Endothelial cell (in vitro differentiated cells): ENCODE results near the gene TRMT44. TPM values are rescaled to one million over a fixed set of nuclear protein-coding genes. Genes with fewer than 3 reads are reported as not detected.

Experiments used
- DNase-seq: peaks from one replicate; pipeline ENCODE4 v3.0.0; 2021; ENCODE audit warnings: low spot score
- H3K27ac Mint-ChIP-seq: one replicate; pipeline ENCODE4 v1.8.0; 2021; ENCODE audit warnings: mixed read lengths, inconsistent platforms; ENCODE audit not compliant: unreplicated experiment
- H3K27me3 Mint-ChIP-seq: one replicate; pipeline ENCODE4 v1.8.0; 2021; ENCODE audit warnings: mild to moderate bottlenecking, moderate library complexity, mixed read lengths, inconsistent platforms; ENCODE audit not compliant: unreplicated experiment
- H3K36me3 Mint-ChIP-seq: one replicate; pipeline ENCODE4 v1.8.0; 2021; ENCODE audit warnings: mild to moderate bottlenecking, low read depth, mixed read lengths, inconsistent platforms; ENCODE audit not compliant: unreplicated experiment
- H3K4me1 Mint-ChIP-seq: one replicate; pipeline ENCODE4 v1.8.0; 2021; ENCODE audit warnings: mild to moderate bottlenecking, mixed read lengths, inconsistent platforms; ENCODE audit not compliant: unreplicated experiment
- H3K4me3 Mint-ChIP-seq: one replicate; pipeline ENCODE4 v1.8.0; 2021; ENCODE audit warnings: mild to moderate bottlenecking, mixed read lengths, inconsistent platforms; ENCODE audit not compliant: unreplicated experiment
- H3K9me3 Mint-ChIP-seq: one replicate; pipeline ENCODE4 v1.8.0; 2021; ENCODE audit warnings: mixed read lengths, inconsistent platforms; ENCODE audit not compliant: unreplicated experiment
- CTCF ChIP-seq: fragments of 200-600 bp; sonication (generic); IDR thresholded peaks from one replicate; pipeline ENCODE4 v1.5.0; 2021; ENCODE audit warnings: antibody characterized with exemption; ENCODE audit not compliant: unreplicated experiment
- total RNA-seq: library from RNA; stranded (reverse); fragmentation: NEBNext Ultra II Directional; extraction: Animal tissue kit (Norgen Biotek cat#: 25700); gene quantifications from one replicate; pipeline ENCODE4 v1.2.1, GENCODE V29; 2021; ENCODE audit not compliant: unreplicated experiment

The TRMT44 gene
- total RNA-seq, 1 donor from 2014 or later, result 38.5 TPM

- Mint-ChIP-seq H3K36me3 (peaks cover 32% of the 10 kb centered on the region), H3K4me1 (peaks cover 15% of the 10 kb centered on the region), H3K9me3 (no peaks in the 10 kb centered on the region), H3K27ac (peak overlapping the region; percentile 97), H3K27me3 (peaks cover 6% of the 10 kb centered on the region), H3K4me3 (no peak overlapping the region)
- no peak for TF ChIP-seq CTCF
- DNase-seq, result peak; percentile 35
These were observed 11.0 kb downstream of the TRMT44 start for GRCh38 chr4:8451440-8452182.

GRCh38 chr4:8453957-8454356 is 13.4 kb downstream of the TRMT44 start:
- H3K4me1 Mint-ChIP-seq, result peaks cover 27% of the 10 kb centered on the region
- no peaks in the 10 kb centered on the region for H3K9me3 Mint-ChIP-seq
- H3K27ac Mint-ChIP-seq, result no peak overlapping the region
- H3K27me3 Mint-ChIP-seq, result peaks cover under 1% of the 10 kb centered on the region
- H3K4me3 Mint-ChIP-seq, result no peak overlapping the region
- DNase-seq, result no peak
- peaks cover 43% of the 10 kb centered on the region for H3K36me3 Mint-ChIP-seq
- TF ChIP-seq CTCF, result no peak

- H3K27me3 Mint-ChIP-seq, result peaks cover 2% of the 10 kb centered on the region
- no peaks in the 10 kb centered on the region for H3K9me3 Mint-ChIP-seq
- peak overlapping the region; percentile 27 for H3K4me3 Mint-ChIP-seq
- peak overlapping the region; percentile 39 for H3K27ac Mint-ChIP-seq
- no peak for TF ChIP-seq CTCF
- peaks cover 11% of the 10 kb centered on the region for H3K4me1 Mint-ChIP-seq
- peaks cover 42% of the 10 kb centered on the region for H3K36me3 Mint-ChIP-seq
- no peak for DNase-seq
These were observed 17.2 kb downstream of the TRMT44 start for GRCh38 chr4:8457646-8458252.

GRCh38 chr4:8459867-8460445 is 19.4 kb downstream of the TRMT44 start:
- DNase-seq, result no peak
- peaks cover 2% of the 10 kb centered on the region for H3K27me3 Mint-ChIP-seq
- no peak overlapping the region for H3K27ac Mint-ChIP-seq
- TF ChIP-seq CTCF, result no peak
- H3K4me3 Mint-ChIP-seq, result peak overlapping the region; percentile 10
- peaks cover 32% of the 10 kb centered on the region for H3K36me3 Mint-ChIP-seq
- peaks cover 11% of the 10 kb centered on the region for H3K4me1 Mint-ChIP-seq
- H3K9me3 Mint-ChIP-seq, result no peaks in the 10 kb centered on the region

GRCh38 chr4:8461086-8461485 is 20.5 kb downstream of the TRMT44 start:
- Mint-ChIP-seq H3K4me3 (no peak overlapping the region), H3K27ac (no peak overlapping the region)
- no peak for TF ChIP-seq CTCF

More at GRCh38 chr4:8461086-8461485, 20.5 kb downstream of the TRMT44 start:
- no peaks in the 10 kb centered on the region for H3K9me3 Mint-ChIP-seq
- peaks cover 2% of the 10 kb centered on the region for H3K27me3 Mint-ChIP-seq
- H3K36me3 Mint-ChIP-seq, result peaks cover 35% of the 10 kb centered on the region
- H3K4me1 Mint-ChIP-seq, result peaks cover 11% of the 10 kb centered on the region
- DNase-seq, result no peak
